Stimulated activated CD8-positive, alpha-beta memory T cell treated with anti-CD3 and anti-CD28 coated beads, Interleukin-7, amount 100 ng/mL, for 4 hours (primary cell): ENCODE results near the gene WNK2.
"Not testable (repeated sequence)": the region's sequence is repeated elsewhere in the genome, so short reads cannot be mapped to it uniquely, and the experiment has no call there.

Source experiments
- DNase-seq, 2 donors: peaks; one replicate each; pipeline ENCODE4 v3.0.0-alpha.2; 2020; ENCODE audit warnings: low read depth in 2 of 2

Gene WNK2

GRCh38 chr9:93235300-93235960 is 51.5 kb downstream of the WNK2 start:
- DNase-seq: no peak

DNA sequence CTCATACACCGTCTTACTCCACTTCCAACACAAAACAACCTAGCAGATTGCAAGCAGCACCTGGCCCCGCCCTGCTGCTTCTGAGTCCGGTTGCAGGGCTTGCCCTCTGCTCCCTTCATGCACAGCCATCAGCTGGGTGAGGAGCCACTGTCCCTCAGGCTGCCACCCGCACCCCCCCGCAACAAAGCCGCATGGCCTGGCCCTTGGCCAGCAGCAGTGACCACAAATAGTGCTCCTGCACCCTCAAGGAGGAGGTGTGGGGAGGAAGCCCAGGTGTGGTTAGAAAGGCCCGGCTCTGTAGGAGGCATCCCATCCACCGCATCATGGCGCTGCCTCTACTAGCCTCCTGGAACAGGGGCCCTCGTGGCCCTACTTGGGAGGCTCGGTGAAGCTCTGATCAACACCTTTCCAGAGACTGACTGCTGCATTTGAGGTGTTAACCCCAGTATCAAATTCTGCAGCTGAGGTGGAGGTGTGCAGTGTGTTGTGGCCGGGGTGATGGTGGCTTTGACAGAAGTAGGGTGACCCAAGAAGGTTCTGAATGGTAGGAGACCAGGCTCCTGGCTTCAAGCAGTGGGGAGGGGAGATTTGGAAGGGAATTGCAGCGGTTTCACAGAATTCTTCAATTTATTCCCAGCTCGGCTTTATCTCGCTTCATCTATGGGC is 52.7 kb downstream of the WNK2 start:
- no peak for DNase-seq

DNA sequence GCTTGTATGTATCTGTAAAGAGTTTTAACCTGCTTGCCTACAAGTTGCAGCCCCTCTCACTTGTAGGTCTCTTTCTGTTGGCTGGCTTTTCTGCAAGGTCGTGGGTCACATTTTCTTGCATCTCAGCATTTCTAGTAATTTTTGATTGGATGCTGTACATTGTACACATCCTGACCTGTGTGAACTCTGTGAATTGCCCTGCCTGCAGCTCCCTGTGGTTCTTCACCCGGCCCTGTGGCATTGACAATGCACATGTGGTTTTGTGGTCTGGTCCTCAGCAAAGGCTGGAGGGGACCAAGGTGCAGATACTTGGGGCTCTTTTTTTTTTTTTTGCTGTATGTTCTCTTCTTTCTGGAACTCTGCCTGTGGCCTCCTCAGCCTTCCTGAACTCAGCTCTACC is 53.6 kb downstream of the WNK2 start:
- DNase-seq: no peak

GRCh38 chr9:93238953-93239925 is 55.3 kb downstream of the WNK2 start:
- DNase-seq: no peak

DNA sequence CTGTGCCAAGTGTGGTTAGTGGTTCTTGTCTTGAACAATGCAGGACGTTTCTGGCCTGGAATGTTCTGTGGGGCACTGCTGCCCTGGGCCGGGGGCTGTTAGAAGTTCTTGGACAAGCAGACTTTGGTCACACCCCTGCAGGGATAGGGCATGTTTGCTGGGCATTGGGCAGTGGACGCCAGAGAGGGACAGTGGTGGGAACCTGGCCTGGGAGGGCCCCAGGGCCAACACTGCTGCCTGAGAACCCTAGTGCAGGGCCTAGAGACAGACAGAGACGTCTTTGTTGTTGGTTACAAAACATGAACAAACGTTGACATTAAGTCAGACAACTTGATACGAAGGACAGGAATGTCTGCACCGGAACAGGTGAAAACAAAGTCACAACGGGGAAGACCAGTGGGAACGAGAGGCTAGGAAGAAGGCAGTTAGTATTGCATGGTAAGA is 57.0 kb downstream of the WNK2 start:
- DNase-seq: no peak

DNA sequence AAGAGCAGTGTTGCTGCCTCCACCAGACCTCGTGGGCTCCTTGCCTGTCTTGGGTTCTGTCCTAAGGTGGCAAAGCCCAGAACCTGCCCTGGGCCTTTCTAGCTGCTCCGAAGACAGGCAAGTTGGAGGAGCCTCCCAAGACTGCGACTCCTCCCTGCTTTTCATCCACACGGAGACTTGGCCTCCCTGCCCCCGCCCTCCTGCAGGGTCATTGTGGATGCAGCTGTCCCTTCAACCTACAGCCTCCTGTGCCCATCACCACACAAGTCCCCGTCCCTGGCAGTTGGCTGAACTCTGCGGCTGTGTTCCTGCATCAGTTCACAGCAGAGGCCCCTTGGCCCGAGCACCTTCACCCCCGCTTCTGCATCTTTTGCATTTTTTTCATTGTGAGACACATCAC is 59.2 kb downstream of the WNK2 start:
- DNase-seq: no peak

DNA sequence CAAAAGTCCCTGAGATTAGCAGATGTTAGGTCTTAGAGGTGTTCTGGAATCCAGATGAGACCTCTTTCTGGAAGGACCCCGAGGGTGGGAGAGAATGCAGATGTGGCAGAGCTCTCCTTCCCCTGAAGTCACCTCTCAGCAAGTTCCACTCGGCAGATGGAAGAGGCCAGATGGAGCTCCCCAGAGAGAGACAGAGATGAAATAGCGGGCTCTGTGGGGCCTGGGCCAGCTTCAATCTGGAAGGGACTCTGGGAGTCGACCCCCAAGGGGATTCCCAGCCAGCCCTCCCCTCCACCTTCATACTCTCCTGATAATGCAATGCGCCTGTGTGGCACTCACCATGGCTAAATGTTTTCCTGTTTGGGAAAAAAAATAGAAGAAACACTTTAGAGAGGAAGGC is 60.2 kb downstream of the WNK2 start:
- no peak for DNase-seq

DNA sequence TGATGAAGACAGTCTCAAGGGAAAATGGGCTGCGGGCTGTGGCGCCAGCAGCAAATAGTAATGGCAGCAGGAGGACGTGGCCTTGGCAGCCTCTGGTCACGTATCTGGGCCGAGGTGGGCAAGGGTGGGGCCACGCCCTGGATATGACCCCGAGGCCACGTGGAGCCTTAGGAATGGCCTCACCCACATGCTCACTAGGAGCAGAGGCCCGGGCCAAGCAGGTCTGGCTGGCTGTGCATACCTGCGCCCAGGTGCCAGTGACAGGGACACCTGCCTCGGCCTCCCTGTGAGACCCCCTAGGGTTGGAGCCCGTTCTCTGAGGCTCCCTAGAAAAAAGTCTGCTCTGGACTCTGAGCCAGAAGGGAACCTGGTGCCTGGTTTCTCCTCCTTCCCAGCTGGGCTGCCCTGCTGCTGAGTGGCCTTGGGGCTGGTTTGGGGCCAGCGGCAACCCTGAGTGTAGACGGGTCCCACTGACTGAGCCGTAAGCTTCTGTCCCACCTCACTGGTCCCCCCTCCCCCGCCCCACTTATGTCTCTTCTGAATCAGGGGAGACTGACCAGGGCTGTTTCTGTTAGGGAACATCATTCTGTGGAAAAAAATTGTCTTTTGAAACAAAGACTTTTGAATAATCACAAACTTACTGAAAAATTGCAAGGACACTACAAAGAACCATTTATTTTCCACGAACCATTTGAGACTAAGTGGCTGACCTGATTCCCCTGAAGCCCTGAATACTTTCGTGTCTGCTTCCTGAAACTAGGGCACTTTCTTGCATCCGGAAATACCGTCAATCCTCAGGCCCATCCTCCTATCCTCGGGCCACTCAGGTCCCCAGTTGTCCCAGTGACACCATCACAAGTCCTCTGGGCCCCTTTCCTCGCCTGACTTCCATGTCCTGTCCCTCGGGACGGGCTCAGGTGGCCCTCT is 60.8 kb downstream of the WNK2 start:
- no peak for DNase-seq

- no peak for DNase-seq
Observed at GRCh38 chr9:93245437-93245970, 61.6 kb downstream of the WNK2 start.

DNA sequence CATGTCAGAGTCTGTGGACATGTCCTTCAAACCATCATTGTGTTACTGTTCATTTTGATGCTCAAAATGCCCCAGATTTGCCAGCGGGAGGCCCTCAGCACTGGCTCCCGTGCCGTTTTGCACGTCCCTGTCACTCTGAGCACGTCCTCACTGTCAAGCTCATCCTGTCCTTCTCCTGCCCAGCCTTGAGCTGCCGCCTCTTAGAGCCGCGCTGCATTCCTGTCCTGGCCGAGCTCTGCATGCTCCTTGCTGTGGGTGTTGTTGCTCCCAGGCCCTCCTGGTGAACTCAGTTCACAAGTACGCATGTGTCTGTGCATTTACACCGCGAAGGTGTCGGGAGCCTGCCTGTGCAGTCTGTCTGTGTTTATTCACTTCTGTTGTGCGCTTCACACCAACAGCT is 62.2 kb downstream of the WNK2 start:
- DNase-seq: no peak

GRCh38 chr9:93246526-93246925 is 62.6 kb downstream of the WNK2 start:
- no peak for DNase-seq

- no peak for DNase-seq
Observed at GRCh38 chr9:93247099-93247865, 63.3 kb downstream of the WNK2 start.

GRCh38 chr9:93247892-93248291 is 64.0 kb downstream of the WNK2 start:
- no peak for DNase-seq

- DNase-seq: no peak
Observed at GRCh38 chr9:93248386-93249040, 64.6 kb downstream of the WNK2 start.

- DNase-seq: no peak
Observed at GRCh38 chr9:93250185-93250584, 66.2 kb downstream of the WNK2 start.

DNA sequence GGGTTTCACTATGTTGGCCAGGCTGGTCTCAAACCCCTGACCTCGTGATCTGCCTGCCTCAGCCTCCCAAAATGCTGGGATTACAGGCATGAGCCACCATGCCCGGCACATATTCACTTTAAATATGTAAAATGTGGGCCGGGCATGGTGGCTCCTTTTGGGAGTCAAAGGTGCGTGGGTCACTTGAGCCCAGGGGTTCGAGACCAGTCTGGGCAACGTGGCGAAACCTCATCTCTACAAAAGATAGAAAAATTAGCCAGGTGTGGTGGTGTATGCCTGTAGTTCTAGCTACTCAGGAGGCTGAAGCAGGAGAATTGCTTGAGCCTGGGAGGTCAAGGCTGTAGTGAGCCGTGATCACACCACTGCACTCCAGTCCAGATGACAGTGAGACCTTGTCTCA is 67.4 kb downstream of the WNK2 start:
- DNase-seq: not testable (repeated sequence)

DNA sequence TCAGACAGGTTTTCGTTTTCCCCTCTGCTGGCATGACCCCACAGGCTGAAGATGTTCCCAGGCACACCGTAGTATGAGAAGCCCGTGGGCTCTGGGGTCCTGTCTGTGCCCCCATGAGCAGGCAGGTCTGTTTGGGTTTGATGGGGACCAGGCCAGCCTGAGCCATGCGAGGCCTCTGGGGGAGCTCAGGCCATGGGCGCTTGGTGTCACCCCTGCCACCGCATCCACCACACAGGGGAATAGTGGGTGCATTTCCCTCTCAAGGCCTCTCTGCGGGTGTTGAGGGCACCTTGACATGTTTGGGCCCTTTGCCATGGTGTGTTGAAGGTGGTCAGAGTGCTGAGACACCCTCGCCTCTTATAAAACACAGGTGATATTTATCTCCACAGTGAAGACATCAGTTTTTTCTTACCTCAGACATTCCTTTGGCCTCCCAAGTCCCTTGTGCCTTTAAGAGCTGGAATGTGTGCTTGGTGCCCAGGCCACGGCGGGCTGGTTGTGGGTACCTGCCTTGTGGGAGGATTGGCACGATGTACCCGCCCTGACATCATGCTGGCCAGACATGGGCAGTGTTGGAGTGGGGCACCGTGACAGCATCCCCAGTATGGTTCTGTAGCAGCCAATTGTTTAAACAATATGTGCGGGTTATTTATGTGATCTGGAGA is 68.3 kb downstream of the WNK2 start:
- DNase-seq: no peak

- DNase-seq: no peak
Observed at GRCh38 chr9:93252781-93253530, 69.0 kb downstream of the WNK2 start.

GRCh38 chr9:93253633-93254032 is 69.7 kb downstream of the WNK2 start:
- DNase-seq: no peak
